ENCODE measurements around the gene DNAJC3.

The DNAJC3 gene

DNA sequence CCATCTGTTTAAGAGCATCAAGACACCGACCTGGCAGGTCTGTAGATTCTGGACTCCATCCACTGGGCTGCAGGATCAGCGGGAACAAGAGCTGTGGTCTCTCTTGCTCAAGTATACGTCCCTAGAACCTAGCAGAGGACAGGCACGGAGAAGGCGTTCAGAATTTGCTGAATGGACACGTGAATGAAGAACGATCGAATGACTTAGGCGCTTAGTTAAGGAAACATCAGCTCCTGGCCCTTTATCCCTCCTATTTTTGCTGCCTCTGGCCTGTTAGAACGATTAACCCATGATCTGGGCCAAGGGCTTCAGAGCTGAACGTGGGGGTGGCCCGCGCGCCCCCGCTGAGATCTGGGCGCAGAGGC, 33.4 kb upstream of the DNAJC3 start:
- H3K4me1 ChIP-seq: no peaks in the 10 kb centered on the region
- H3K9ac ChIP-seq: no peak overlapping the region
- no peak overlapping the region for H3K4me3 ChIP-seq
- H3K4me2 ChIP-seq: no peak overlapping the region
- no peak for TF ChIP-seq Cebpa-rat (IDR thresholded peaks at IDR 0.05)
- H3K27ac ChIP-seq: no peak overlapping the region
- no peaks in the 10 kb centered on the region for H3K27me3 ChIP-seq
- H4K20me1 ChIP-seq: no peaks in the 10 kb centered on the region
- H3K9me3 ChIP-seq (replicated peaks in 1 of 11): peaks cover 17 to 35% (median 24%) of the 10 kb centered on the region in 11 experiments
- no peaks in the 10 kb centered on the region for H3K36me3 ChIP-seq

DNA sequence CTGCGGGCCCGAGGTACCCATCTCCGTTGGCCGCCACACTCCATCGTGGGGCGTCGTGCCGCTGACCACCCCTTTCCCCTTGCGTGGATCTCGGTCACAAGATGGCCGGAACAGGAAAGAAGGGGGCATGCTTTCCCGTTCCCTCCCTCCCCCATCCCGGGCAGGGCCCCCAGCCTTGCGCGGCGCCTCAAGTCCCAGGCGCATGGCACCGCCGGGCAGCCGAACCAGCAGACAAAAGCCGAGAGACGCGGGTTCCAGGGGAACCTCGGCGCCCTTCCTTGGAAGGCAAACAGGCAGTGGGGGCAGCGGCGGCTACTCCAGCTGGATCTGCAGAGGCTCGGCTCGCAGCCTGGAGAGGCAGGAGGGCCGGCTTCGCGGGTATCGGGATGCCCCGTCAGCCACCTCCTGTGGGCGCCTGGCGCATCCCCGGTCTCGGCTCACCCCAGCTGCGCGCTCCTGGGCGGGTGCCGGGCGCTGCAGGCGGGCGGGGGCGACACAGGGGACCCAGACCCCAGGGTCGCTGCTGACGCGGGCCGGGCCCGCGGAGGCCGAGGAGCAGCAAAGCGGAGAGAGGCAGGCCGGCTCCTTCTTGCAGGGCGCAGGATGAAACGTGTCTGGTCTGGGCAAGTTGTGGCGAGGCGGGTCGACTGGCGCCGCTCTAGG, 32.9 kb upstream of the DNAJC3 start:
- H3K27ac ChIP-seq: no peak overlapping the region
- no peak overlapping the region for H3K9ac ChIP-seq
- H3K4me1 ChIP-seq: no peaks in the 10 kb centered on the region
- no peak overlapping the region for H3K4me3 ChIP-seq
- no peak overlapping the region for H3K4me2 ChIP-seq
- H3K27me3 ChIP-seq: no peaks in the 10 kb centered on the region
- H4K20me1 ChIP-seq: no peaks in the 10 kb centered on the region
- H3K36me3 ChIP-seq: no peaks in the 10 kb centered on the region
- peaks cover 17 to 35% (median 24%) of the 10 kb centered on the region in 11 experiments for H3K9me3 ChIP-seq (replicated peaks in 1 of 11)
- no peak for TF ChIP-seq Cebpa-rat (IDR thresholded peaks at IDR 0.05)

DNA sequence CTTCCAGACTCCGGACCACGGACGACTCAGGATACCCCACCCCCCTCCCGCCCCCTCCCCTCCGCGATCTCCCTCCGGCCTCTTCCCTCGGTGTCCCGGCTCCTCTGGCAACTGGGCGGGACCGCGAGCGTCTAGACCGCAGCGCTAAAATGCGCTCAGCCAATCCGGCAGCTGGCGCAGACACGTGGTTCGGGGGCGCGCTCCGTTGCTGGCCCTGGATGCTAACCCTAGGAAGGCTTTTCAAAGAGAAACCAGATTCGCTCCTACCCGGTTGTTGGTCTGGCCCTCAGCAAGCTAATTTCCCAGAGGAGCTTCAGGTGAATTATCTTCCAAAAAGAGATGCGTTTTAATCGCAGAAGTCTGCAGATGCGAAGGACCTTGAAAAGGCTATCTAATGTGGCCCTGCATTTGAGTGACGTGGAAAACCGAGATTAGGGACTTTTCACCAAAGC, 32.3 kb upstream of the DNAJC3 start, which contains the start of gene DZIP1:
Gene DZIP1 (minus strand): TSS at position 106 of the 452 bp plus-strand sequence. CDS start 2,677 bp downstream, outside the sequence.
- Histone ChIP-seq H3K27ac (no peak within 1 kb of the TSS), H3K9me3 (replicated peaks in 1 of 11) (peaks cover 17 to 35% (median 24%) of the 10 kb centered on the region in 11 experiments), H3K36me3 (no peaks in the 10 kb centered on the region), H3K4me2 (no peak within 1 kb of the TSS), H4K20me1 (no peaks in the 10 kb centered on the region), H3K9ac (no peak within 1 kb of the TSS), H3K4me1 (no peaks in the 10 kb centered on the region), H3K4me3 (no peak within 1 kb of the TSS), H3K27me3 (no peaks in the 10 kb centered on the region)
- no peak for TF ChIP-seq Cebpa-rat (IDR thresholded peaks at IDR 0.05)

DNA sequence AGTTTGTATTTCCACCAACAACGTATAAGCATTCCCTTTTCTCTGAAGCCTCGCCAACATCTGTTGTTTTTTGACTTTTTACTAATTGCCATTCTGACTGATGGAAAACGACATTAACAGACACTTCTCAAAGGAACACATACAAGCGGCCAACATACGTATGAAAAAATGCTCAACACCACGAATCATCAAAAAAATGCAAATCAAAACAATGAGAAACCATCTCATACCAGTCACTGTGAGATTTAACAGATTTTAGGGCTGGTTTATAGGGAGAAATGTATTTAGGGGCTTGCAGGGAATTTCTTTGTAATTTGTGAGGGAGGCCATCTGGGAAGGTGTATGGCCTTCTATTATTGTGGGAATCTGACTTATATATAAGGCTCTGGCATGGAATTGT, 29.6 kb upstream of the DNAJC3 start:
- Histone ChIP-seq H4K20me1 (no peaks in the 10 kb centered on the region), H3K9me3 (replicated peaks in 1 of 11) (peaks cover 10 to 23% (median 18%) of the 10 kb centered on the region in 11 experiments), H3K4me2 (no peak overlapping the region), H3K9ac (no peak overlapping the region), H3K4me1 (peaks cover 0 to 9% (median 0%) of the 10 kb centered on the region in 10 experiments; a peak in 3 of 20 replicates), H3K27me3 (no peaks in the 10 kb centered on the region), H3K36me3 (no peaks in the 10 kb centered on the region), H3K4me3 (no peak overlapping the region), H3K27ac (no peak overlapping the region)
- no peak for TF ChIP-seq Cebpa-rat (IDR thresholded peaks at IDR 0.05)

DNA sequence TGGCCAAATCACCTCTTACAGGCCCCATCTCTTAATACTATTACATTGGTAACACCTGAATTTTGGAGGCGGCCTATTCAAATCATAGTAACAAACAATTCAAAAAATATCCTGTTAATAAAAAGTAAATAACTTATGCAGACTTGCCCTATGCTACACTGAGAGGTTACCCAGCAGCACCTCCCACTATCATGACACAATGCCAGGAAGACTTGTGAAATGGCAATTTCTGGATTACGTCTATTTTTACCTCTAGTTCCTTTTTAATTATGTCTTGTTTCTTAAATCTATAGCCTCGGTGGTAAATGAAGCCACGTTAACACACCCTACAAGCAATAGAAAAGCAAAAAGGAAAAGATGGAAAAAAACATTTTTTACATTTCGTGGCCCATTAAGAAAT, 26.2 kb upstream of the DNAJC3 start:
- 0 out of 22 replicates have a peak, but pooled peaks cover 0 to 5% (median 0%) of the 10 kb centered on the region in 11 experiments for H3K9me3 ChIP-seq (replicated peaks in 1 of 11)
- no peak overlapping the region for H3K4me3 ChIP-seq
- peak overlapping the region in 1 of 11 experiments; percentile 12; a peak in 1 of 22 replicates for H3K27ac ChIP-seq
- H3K4me2 ChIP-seq: peak overlapping the region in 2 of 11 experiments; percentile 5 to 28; a peak in 2 of 22 replicates
- no peaks in the 10 kb centered on the region for H3K27me3 ChIP-seq
- no peak for TF ChIP-seq Cebpa-rat (IDR thresholded peaks at IDR 0.05)
- peaks cover 0 to 9% (median 0%) of the 10 kb centered on the region in 10 experiments; a peak in 3 of 20 replicates for H3K4me1 ChIP-seq
- H4K20me1 ChIP-seq: no peaks in the 10 kb centered on the region
- H3K36me3 ChIP-seq: no peaks in the 10 kb centered on the region
- H3K9ac ChIP-seq: no peak overlapping the region

DNA sequence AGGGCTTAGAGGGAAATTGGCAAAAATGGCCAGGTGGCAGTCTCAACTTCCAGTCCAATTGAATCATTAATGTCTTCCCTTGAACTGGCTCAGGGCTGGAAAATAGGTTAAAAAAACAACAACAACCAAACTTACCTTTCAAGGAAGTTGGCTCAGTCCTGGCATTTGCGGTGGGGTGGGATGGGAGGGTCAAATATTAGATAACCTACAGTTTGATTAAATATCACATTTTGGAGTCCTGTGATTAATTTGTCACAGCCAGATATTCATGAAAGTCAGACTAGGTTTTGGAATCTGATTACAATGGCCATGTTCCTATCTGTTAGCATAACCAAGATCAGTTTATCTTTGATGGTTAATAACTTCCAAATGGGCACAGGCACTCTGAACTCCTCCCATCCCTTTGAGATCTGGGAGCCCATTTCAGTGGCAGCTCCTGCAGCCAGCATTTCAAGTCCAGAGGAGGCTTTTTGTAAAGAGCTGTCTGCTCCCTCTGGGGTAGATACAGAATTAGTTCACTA, 24.6 kb upstream of the DNAJC3 start:
- Histone ChIP-seq H3K4me3 (no peak overlapping the region), H3K9ac (no peak overlapping the region), H3K27ac (no peak overlapping the region), H3K4me1 (peaks cover 0 to 9% (median 0%) of the 10 kb centered on the region in 10 experiments; a peak in 3 of 20 replicates), H3K4me2 (no peak overlapping the region), H3K36me3 (no peaks in the 10 kb centered on the region), H3K9me3 (replicated peaks in 1 of 11) (peaks cover 0 to 11% (median 0%) of the 10 kb centered on the region in 11 experiments; a peak in 1 of 22 replicates), H3K27me3 (no peaks in the 10 kb centered on the region), H4K20me1 (no peaks in the 10 kb centered on the region)
- TF ChIP-seq Cebpa-rat (IDR thresholded peaks at IDR 0.05): no peak

DNA sequence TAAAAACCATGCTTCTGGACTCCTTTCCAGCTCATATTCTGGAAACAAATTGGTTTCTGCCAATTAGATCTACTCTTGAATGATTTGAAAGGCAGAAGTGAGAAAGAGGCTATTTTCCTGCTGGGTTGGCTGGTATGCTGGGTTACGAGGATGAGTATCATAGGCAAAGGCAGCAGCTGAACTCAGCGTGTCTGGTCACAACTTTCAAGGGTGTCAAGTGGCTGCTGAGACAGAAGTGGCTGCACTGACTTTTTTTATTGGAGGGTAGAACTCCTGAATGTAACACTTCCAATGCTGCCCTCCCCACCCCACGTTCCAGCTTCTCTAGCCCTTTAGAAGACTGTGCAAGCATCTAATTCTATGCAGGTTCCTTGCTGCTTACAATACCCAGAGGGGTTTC, 24.1 kb upstream of the DNAJC3 start:
- Histone ChIP-seq H4K20me1 (no peaks in the 10 kb centered on the region), H3K9ac (no peak overlapping the region), H3K27me3 (no peaks in the 10 kb centered on the region), H3K4me2 (no peak overlapping the region), H3K9me3 (replicated peaks in 1 of 11) (peaks cover 0 to 12% (median 0%) of the 10 kb centered on the region in 11 experiments; a peak in 4 of 22 replicates), H3K27ac (no peak overlapping the region), H3K36me3 (no peaks in the 10 kb centered on the region), H3K4me1 (peaks cover 0 to 9% (median 0%) of the 10 kb centered on the region in 10 experiments; a peak in 3 of 20 replicates), H3K4me3 (no peak overlapping the region)
- TF ChIP-seq Cebpa-rat (IDR thresholded peaks at IDR 0.05): no peak

DNA sequence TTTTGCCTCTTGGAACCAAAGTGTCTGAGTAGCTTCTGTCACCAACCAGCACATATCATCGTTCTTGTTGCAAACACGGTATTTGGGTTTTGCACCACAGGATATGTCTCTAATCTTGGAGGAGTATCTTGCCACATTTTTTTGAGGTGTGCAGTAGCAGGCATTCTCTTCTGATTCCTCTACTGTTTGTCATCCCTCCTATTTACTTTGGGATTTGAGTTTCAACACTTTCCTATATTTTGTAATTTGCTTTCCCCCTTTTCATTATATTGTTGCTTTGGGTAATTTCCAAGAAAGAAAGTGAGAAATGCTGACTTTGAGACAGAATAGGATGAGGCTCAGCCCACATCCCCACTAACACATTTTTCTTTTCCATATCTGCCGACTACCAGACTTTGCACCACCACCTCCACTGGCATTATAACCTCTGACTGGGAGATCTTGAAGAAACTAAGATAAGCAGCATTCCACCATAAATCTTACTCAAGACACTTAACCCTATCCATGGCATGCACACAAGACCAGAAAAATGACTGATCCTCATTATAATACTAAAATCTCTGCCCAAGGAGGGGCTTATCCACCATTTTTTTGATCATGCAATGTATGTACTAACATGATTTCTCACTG, 20.4 kb upstream of the DNAJC3 start:
- H3K27ac ChIP-seq: no peak overlapping the region
- no peaks in the 10 kb centered on the region for H3K27me3 ChIP-seq
- H3K4me2 ChIP-seq: no peak overlapping the region
- no peaks in the 10 kb centered on the region for H4K20me1 ChIP-seq
- TF ChIP-seq Cebpa-rat (IDR thresholded peaks at IDR 0.05): no peak
- H3K9me3 ChIP-seq (replicated peaks in 1 of 11): peaks cover 0 to 21% (median 6%) of the 10 kb centered on the region in 11 experiments; a peak in 7 of 22 replicates
- no peak overlapping the region for H3K4me3 ChIP-seq
- no peak overlapping the region for H3K9ac ChIP-seq
- H3K36me3 ChIP-seq: no peaks in the 10 kb centered on the region
- no peaks in the 10 kb centered on the region for H3K4me1 ChIP-seq

DNA sequence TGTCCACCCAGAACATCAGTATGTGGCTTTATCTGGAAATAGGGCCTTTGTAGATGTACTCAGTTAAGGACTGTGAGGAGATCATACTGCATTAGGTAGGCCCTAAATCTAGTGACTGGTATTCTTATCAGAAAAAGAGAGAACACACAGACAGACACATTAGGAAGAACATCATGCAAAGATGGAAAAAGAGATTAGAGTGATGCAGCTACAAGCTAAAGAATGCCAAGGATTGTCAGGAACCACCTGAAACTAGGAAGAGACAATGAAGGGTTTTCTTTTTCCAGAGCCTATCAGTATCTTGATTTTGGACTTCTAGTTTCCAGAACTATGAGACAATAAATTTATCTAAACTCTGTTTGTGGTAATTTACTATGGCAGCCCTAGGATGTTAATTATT, 17.4 kb upstream of the DNAJC3 start:
- no peak overlapping the region for H3K4me2 ChIP-seq
- H4K20me1 ChIP-seq: no peaks in the 10 kb centered on the region
- H3K4me1 ChIP-seq: no peaks in the 10 kb centered on the region
- H3K27me3 ChIP-seq: no peaks in the 10 kb centered on the region
- no peak for TF ChIP-seq Cebpa-rat (IDR thresholded peaks at IDR 0.05)
- H3K36me3 ChIP-seq: no peaks in the 10 kb centered on the region
- peaks cover 0 to 25% (median 11%) of the 10 kb centered on the region in 11 experiments; a peak in 10 of 22 replicates for H3K9me3 ChIP-seq (replicated peaks in 1 of 11)
- no peak overlapping the region for H3K9ac ChIP-seq
- no peak overlapping the region for H3K27ac ChIP-seq
- no peak overlapping the region for H3K4me3 ChIP-seq

Data from BLaER1 treated with 17β-estradiol and CSF1 and Interleukin-3, amounts not matched to agents 10 nM and 100 nM (cell line).